GM12878 (cell line): Measurements from ENCODE around the gene ENTREP3. TPM values are rescaled to one million over a fixed set of nuclear protein-coding genes. Genes with fewer than 3 reads are reported as not detected.

Experiments used
- ATAC-seq: fragments of 200-7000 bp; cut with Tn5 transposase; 3 replicates; pipeline ENCODE4 v1.9.1; 2020; ENCODE audit warnings: mild to moderate bottlenecking, moderate library complexity
- BruUV-seq: library from RNA; stranded (reverse); fragments of 400-500 nt; replicated peaks from 2 replicates; lab custom pipeline; 2021; lab: Mats Ljungman, UMichigan
- CTCF ChIA-PET: fragments of 300-600 bp; sonication (Branson Sonifier 250); formaldehyde crosslinking; extraction: SDS; loops from one replicate; lab custom pipeline; 2021; ENCODE audit warnings: inconsistent platforms; lab: Yijun Ruan, JAX
- POLR2A ChIA-PET: fragments of 350-600 bp; formaldehyde crosslinking; extraction: SDS; loops from one replicate; lab custom pipeline; 2021; ENCODE audit warnings: inconsistent platforms; lab: Charles Lee
- RAD21 ChIA-PET: fragments of 300-600 bp; sonication (Branson Sonifier 250); formaldehyde crosslinking; loops from one replicate; lab custom pipeline; 2023; ENCODE audit warnings: antibody characterized with exemption; ENCODE audit not compliant: unreplicated experiment; lab: Charles Lee
- SMC1A ChIA-PET: fragments of 300-600 bp; sonication (Branson Sonifier 250); formaldehyde crosslinking; loops from one replicate; lab custom pipeline; 2023; ENCODE audit not compliant: unreplicated experiment, uncharacterized antibody; lab: Charles Lee
- DNase-seq: peaks from one replicate; pipeline ENCODE4 v3.0.0-alpha.2; 2011; ENCODE audit warnings: low read depth, low spot score
- FAIRE-seq: peaks from 3 replicates; lab custom pipeline; 2011; peaks lifted over from hg19 to GRCh38; lab: Jason Lieb, UNC
- H2AFZ ChIP-seq: 2 replicates; pipeline ENCODE4 v1.6.0; 2011; ENCODE audit warnings: low read depth, low read length, control low read depth; ENCODE audit not compliant: control insufficient read depth
- H3K27ac ChIP-seq: 2 replicates; pipeline ENCODE4 v1.5.1; 2011; ENCODE audit warnings: control low read depth; ENCODE audit not compliant: control insufficient read depth, insufficient read depth
- H3K27me3 ChIP-seq, 2 experiments: replicated peaks in 1 of 2; 2 replicates each; pipeline versions ENCODE4 v1.6.0 to v1.6.1; 2011; ENCODE audit warnings: low read length in 1 of 2; ENCODE audit not compliant: control insufficient read depth in 2 of 2, insufficient read depth in 2 of 2
- H3K36me3 ChIP-seq, 2 experiments: 2 replicates each; pipeline ENCODE4 v1.5.1; 2011; ENCODE audit warnings: low read length in 1 of 2; ENCODE audit not compliant: control insufficient read depth in 2 of 2, insufficient read depth in 2 of 2
- H3K4me1 ChIP-seq: 2 replicates; pipeline ENCODE4 v1.6.1; 2011; ENCODE audit warnings: mild to moderate bottlenecking, low read length, moderate library complexity, mixed read lengths; ENCODE audit not compliant: control insufficient read depth, insufficient read depth
- H3K4me2 ChIP-seq: 2 replicates; pipeline ENCODE4 v1.6.0; 2011; ENCODE audit warnings: control low read depth; ENCODE audit not compliant: control insufficient read depth, insufficient read depth
- H3K4me3 ChIP-seq: fragments of 200-600 bp; sonication (generic); 2 replicates; pipeline ENCODE4 v1.5.1; 2016
- H3K79me2 ChIP-seq: 2 replicates; pipeline ENCODE4 v1.6.0; 2011; ENCODE audit warnings: low read length; ENCODE audit not compliant: control insufficient read depth, insufficient read depth
- H3K9ac ChIP-seq: 2 replicates; pipeline ENCODE4 v1.8.0; 2011; ENCODE audit warnings: low read length, control low read depth, mixed read lengths; ENCODE audit not compliant: control insufficient read depth, insufficient read depth
- H3K9me3 ChIP-seq: replicated peaks from 3 replicates; pipeline ENCODE4 v1.5.1; 2011; ENCODE audit warnings: mild to moderate bottlenecking, low read length; ENCODE audit not compliant: control insufficient read depth, insufficient read depth
- H4K20me1 ChIP-seq: 2 replicates; pipeline ENCODE4 v1.6.0; 2011; ENCODE audit not compliant: control insufficient read depth, insufficient read depth
- BMI1 ChIP-seq: fragments of 450-650 bp; IDR thresholded peaks from 2 replicates; pipeline ENCODE4 v1.6.1; 2016; ENCODE audit warnings: mild to moderate bottlenecking, moderate library complexity, borderline replicate concordance
- HDGF ChIP-seq: fragments of 450-650 bp; IDR thresholded peaks from 2 replicates; pipeline ENCODE4 v1.6.1; 2016; ENCODE audit warnings: antibody characterized with exemption
- JUNB ChIP-seq: IDR thresholded peaks from 2 replicates; pipeline ENCODE4 v1.6.1; 2016; ENCODE audit warnings: antibody characterized with exemption, mild to moderate bottlenecking
- NFYA ChIP-seq: IDR thresholded peaks from 2 replicates; pipeline ENCODE4 v1.6.1; 2011; ENCODE audit warnings: low read depth, mild to moderate bottlenecking, low read length, improper control_type of control experiment, borderline replicate concordance
- NR2F1 ChIP-seq: fragments of 450-650 bp; conservative IDR thresholded peaks from 2 replicates; pipeline ENCODE4 v1.6.1; 2017; ENCODE audit warnings: mild to moderate bottlenecking
- POU2F2 ChIP-seq: IDR thresholded peaks from 3 replicates; pipeline ENCODE4 v1.6.1; 2011; ENCODE audit warnings: low read depth, mild to moderate bottlenecking, low read length, borderline replicate concordance
- RCOR1 ChIP-seq: conservative IDR thresholded peaks from 2 replicates; pipeline ENCODE4 v1.6.1; 2012; ENCODE audit warnings: low read depth, low read length, improper control_type of control experiment
- SPI1 ChIP-seq: IDR thresholded peaks from 2 replicates; pipeline ENCODE4 v1.6.1; 2011; ENCODE audit warnings: low read depth, mild to moderate bottlenecking, low read length, moderate library complexity, borderline replicate concordance; ENCODE audit not compliant: insufficient read depth
- WGBS: methylation state at CpG from one replicate; pipeline ENCODE4 v1.1.6; 2016; ENCODE audit warnings: low lambda C conversion rate; ENCODE audit not compliant: insufficient replicate concordance, insufficient coverage; ENCODE audit errors: missing lambda C conversion rate; 5-methylcytosine and 5-hydroxymethylcytosine counted together
- in situ Hi-C: fragments of 300-500 bp; cut with MboI; formaldehyde crosslinking; loops from 9 replicates; pipeline ENCODE4 v1.14.3; 2018; ENCODE audit warnings: mixed read lengths
- intact Hi-C: fragments of 100-400 bp; cut with micrococcal nuclease; formaldehyde crosslinking; loops from one replicate; pipeline ENCODE4 v1.14.2; 2022; ENCODE audit not compliant: unreplicated experiment
- polyA plus RNA-seq, 11 experiments: library from polyadenylated mRNA; depleted of rRNA in 4 of 11; unstranded in 6 of 11; stranded (reverse) in 5 of 11; fragments of >200 nt; fragmentation: Nextera tagmentation in 4 of 11; fragmentation: Illumina TruSeq in 1 of 11; extraction: Ambion mirVana in 4 of 11; extraction: Trizol in 1 of 11; gene quantifications; 1 replicate in 1 of 11; 2 replicates in 10 of 11; pipeline versions ENCODE4 v1.2.1 to v1.2.3, GENCODE V29; 2011 to 2016; ENCODE audit warnings: inconsistent platforms in 2 of 11, missing spikeins in 2 of 11, low read depth in 1 of 11
- total RNA-seq, 4 experiments: library from RNA; depleted of rRNA in 3 of 4; stranded (reverse); fragments of >200 nt in 3 of 4; fragmentation: Illumina TruSeq in 1 of 4; extraction: Trizol in 1 of 4; gene quantifications; 2 replicates each; pipeline versions ENCODE4 v1.2.1 to v1.2.3, GENCODE V29; 2013 to 2021
- TF ChIP-seq, protein P1 (sequence below): IDR thresholded peaks from 2 replicates; pipeline ENCODE4 v1.6.1; 2011; ENCODE audit warnings: mild to moderate bottlenecking, low read depth, low read length, moderate library complexity; ENCODE audit not compliant: insufficient replicate concordance

The ENTREP3 gene
- total and polyA plus RNA-seq, 10 of the 15 experiments (the other 5 are each of a cell fraction or from before 2014, with no cell fraction given), result 1.7 to 31.8 (median 3.9) TPM

DNA sequence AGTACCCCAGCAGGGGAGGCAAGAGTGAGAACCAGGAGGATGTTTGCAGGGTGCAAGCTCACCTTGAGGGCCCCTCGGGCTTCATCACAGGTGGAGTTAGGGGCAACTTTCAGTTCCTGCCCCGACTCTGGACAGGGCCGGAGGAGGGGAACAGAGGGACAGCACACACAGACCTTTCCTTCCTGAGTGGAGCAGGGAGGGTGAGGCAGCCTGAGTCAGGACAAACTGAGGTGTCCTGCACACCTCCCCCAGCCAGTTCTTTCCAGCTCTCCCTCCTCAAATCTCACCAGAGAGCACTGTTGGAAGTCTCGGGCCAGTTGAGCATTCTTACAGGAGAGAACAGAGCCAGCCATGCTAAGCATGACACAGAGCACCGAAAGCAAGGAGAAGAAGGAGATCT, 1.5 kb downstream of the ENTREP3 start:
- no TSS peak for BruUV-seq
- Histone ChIP-seq H3K4me2 (peak overlapping the region; percentile 97), H2AFZ (no peak overlapping the region), H3K9ac (no peak overlapping the region), H3K4me3 (peak overlapping the region; percentile 92; the same call in 1 of the 2 replicates), H3K79me2 (peaks cover 7% of the 10 kb centered on the region), H3K36me3 (peaks cover 0 to 1% of the 10 kb centered on the region in 2 experiments; a peak in 1 of 4 replicates), H3K9me3 (no peaks in the 10 kb centered on the region), H3K4me1 (peaks cover 13% of the 10 kb centered on the region), H3K27me3 (no peaks in the 10 kb centered on the region), H4K20me1 (no peaks in the 10 kb centered on the region), H3K27ac (no peak overlapping the region)
- SMC1A ChIA-PET, result interaction anchor here (4.7 kb wide), 1 partner anchor 52 kb away, joined by 44 read pairs; the partner anchor contains the start of gene FDPS
- 81% methylated on average over 5 of the region's 5 CpGs for WGBS
- FAIRE-seq, result no peak
- POLR2A ChIA-PET, result interaction anchor here (0.5 kb wide), 1 partner anchor 50 kb away, joined by 3 read pairs; no protein-coding TSS in a partner anchor
- RAD21 ChIA-PET, result interaction anchor here (0.5 to 5.2 kb wide), 2 partner anchors 69 to 302 kb away, joined by 4 to 81 read pairs; partner anchors contain the start of gene RUSC1
- no peak for ATAC-seq
- in situ Hi-C loops (no loop called here), intact Hi-C loops (no loop called here)
- TF ChIP-seq BMI1 (no peak), SPI1 (0 out of 2 replicates have a peak, but pooled peaks have one; percentile 12)
- no peak for DNase-seq
- CTCF ChIA-PET, result interaction anchor here (0.7 to 9.6 kb wide), 5 partner anchors 8 to 70 kb away, joined by 3 to 225 read pairs (median 74); partner anchors contain the start of genes CLK2, FDPS, HCN3 and RUSC1

DNA sequence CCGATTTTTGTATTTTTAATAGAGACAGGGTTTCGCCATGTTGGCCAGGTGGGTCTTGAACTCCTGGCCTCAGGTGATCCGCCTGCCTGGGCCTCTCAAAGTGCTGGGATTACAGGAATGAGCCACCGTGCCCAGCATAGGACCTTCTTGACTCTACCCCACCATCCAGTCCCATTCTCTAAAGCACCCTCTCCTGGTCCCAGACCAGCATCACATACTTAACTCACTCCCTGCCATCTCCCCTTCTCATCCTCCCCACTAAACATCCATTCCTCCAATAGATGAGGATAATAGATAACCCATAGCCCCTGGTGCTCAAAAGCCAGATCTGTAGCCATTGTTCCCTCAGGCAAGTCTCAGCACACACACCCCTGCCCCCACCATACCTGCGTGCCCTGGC, 2.1 kb downstream of the ENTREP3 start:
- Histone ChIP-seq H3K4me1 (peaks cover 13% of the 10 kb centered on the region), H3K27me3 (no peaks in the 10 kb centered on the region), H3K9me3 (no peaks in the 10 kb centered on the region), H3K4me2 (no peak overlapping the region), H3K9ac (no peak overlapping the region), H2AFZ (no peak overlapping the region), H3K36me3 (peaks cover 0 to 1% of the 10 kb centered on the region in 2 experiments; a peak in 1 of 4 replicates), H4K20me1 (no peaks in the 10 kb centered on the region)
- ChIA-PET CTCF (interaction anchor here (1.2 to 9.6 kb wide), 6 partner anchors 20 to 318 kb away, joined by 3 to 225 read pairs (median 46); partner anchors contain the start of genes CLK2, FDPS, HCN3 and RUSC1), POLR2A (interaction anchor here (0.5 to 1.6 kb wide), 2 partner anchors 51 kb away, joined by 3 to 4 read pairs; no protein-coding TSS in a partner anchor)
- 95% methylated on average over 5 of the region's 5 CpGs for WGBS
- ATAC-seq, result no peak
- FAIRE-seq, result no peak
- in situ Hi-C loops (no loop called here), intact Hi-C loops (no loop called here)
- no peak for DNase-seq
- no peak for TF ChIP-seq RCOR1
- TF ChIP-seq NFYA, result no peak
- TF ChIP-seq POU2F2, result no peak
- TF ChIP-seq, protein P1, sequence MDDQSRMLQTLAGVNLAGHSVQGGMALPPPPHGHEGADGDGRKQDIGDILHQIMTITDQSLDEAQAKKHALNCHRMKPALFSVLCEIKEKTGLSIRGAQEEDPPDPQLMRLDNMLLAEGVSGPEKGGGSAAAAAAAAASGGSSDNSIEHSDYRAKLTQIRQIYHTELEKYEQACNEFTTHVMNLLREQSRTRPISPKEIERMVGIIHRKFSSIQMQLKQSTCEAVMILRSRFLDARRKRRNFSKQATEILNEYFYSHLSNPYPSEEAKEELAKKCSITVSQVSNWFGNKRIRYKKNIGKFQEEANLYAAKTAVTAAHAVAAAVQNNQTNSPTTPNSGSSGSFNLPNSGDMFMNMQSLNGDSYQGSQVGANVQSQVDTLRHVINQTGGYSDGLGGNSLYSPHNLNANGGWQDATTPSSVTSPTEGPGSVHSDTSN, result no peak
- TF ChIP-seq HDGF, result no peak
- no peak for TF ChIP-seq NR2F1
- no peak for TF ChIP-seq JUNB
- TF ChIP-seq, all 136 proteins: peak for 0
- BruUV-seq, result no TSS peak
- SMC1A ChIA-PET, result interaction anchor here (3.8 to 4.7 kb wide), 2 partner anchors 53 to 69 kb away, joined by 44 to 57 read pairs; partner anchors contain the start of genes FDPS and RUSC1
- peaks cover 7% of the 10 kb centered on the region for H3K79me2 ChIP-seq
- no peak overlapping the region for H3K27ac ChIP-seq
- RAD21 ChIA-PET, result interaction anchor here (0.5 to 5.2 kb wide), 4 partner anchors 20 to 730 kb away, joined by 3 to 81 read pairs (median 5); partner anchors contain the start of genes CLK2 and RUSC1
- peak overlapping the region; percentile 92; the same call in 1 of the 2 replicates for H3K4me3 ChIP-seq
